TTC549 (cell line): ENCODE results near the gene DHX15.
"Not testable (repeated sequence)": the region's sequence is repeated elsewhere in the genome, so short reads cannot be mapped to it uniquely, and the experiment has no call there.

Experiments
- FAIRE-seq: peaks from 2 replicates; lab custom pipeline; 2012; peaks lifted over from hg19 to GRCh38; lab: Jason Lieb, UNC

The DHX15 gene

GRCh38 chr4:24544208-24544988 lies 40.0 kb downstream of the DHX15 start:
- no peak for FAIRE-seq

GRCh38 chr4:24537025-24537424 lies 47.3 kb downstream of the DHX15 start:
- FAIRE-seq, result no peak

- no peak for FAIRE-seq
Measured at GRCh38 chr4:24535399-24535798, 49.0 kb downstream of the DHX15 start.

- FAIRE-seq, result no peak
Measured at GRCh38 chr4:24533364-24533763, 51.0 kb downstream of the DHX15 start.

GRCh38 chr4:24529555-24529954 lies 54.8 kb downstream of the DHX15 start:
- no peak for FAIRE-seq

GRCh38 chr4:24527371-24527770 lies 57.0 kb downstream of the DHX15 start:
- FAIRE-seq, result no peak

- no peak for FAIRE-seq
Measured at GRCh38 chr4:24521544-24521943, 62.8 kb downstream of the DHX15 start.

GRCh38 chr4:24519649-24520048 lies 64.7 kb downstream of the DHX15 start:
- no peak for FAIRE-seq

GRCh38 chr4:24517676-24518075 lies 66.7 kb downstream of the DHX15 start:
- FAIRE-seq, result no peak

- FAIRE-seq, result no peak
Measured at GRCh38 chr4:24516926-24517325, 67.4 kb downstream of the DHX15 start.

- no peak for FAIRE-seq
Measured at GRCh38 chr4:24515698-24516097, 68.7 kb downstream of the DHX15 start.

GRCh38 chr4:24514808-24515207 lies 69.5 kb downstream of the DHX15 start:
- FAIRE-seq, result no peak

- no peak for FAIRE-seq
Measured at GRCh38 chr4:24513718-24514117, 70.6 kb downstream of the DHX15 start.

GRCh38 chr4:24511371-24512063 lies 72.8 kb downstream of the DHX15 start:
- FAIRE-seq, result no peak

- FAIRE-seq, result no peak
Measured at GRCh38 chr4:24510091-24510490, 74.3 kb downstream of the DHX15 start.

- no peak for FAIRE-seq
Measured at GRCh38 chr4:24508541-24508940, 75.8 kb downstream of the DHX15 start.

GRCh38 chr4:24507439-24507838 lies 76.9 kb downstream of the DHX15 start:
- FAIRE-seq, result no peak

GRCh38 chr4:24503090-24503489 lies 81.3 kb downstream of the DHX15 start:
- not testable (repeated sequence) for FAIRE-seq

- FAIRE-seq, result no peak
Measured at GRCh38 chr4:24497221-24497620, 87.1 kb downstream of the DHX15 start.

GRCh38 chr4:24496597-24496996 lies 87.8 kb downstream of the DHX15 start:
- no peak for FAIRE-seq

GRCh38 chr4:24495388-24495787 lies 89.0 kb downstream of the DHX15 start:
- no peak for FAIRE-seq

- no peak for FAIRE-seq
Measured at GRCh38 chr4:24489870-24490269, 94.5 kb downstream of the DHX15 start.

GRCh38 chr4:24488399-24489164 lies 95.8 kb downstream of the DHX15 start:
- no peak for FAIRE-seq
